Measurements from ENCODE around the gene LMAN1. TPM values are rescaled to one million over a fixed set of nuclear protein-coding genes. Genes with fewer than 3 reads are reported as not detected.

The LMAN1 gene
- total RNA-seq, 1 experiment from 2014 or later = 174 TPM

DNA sequence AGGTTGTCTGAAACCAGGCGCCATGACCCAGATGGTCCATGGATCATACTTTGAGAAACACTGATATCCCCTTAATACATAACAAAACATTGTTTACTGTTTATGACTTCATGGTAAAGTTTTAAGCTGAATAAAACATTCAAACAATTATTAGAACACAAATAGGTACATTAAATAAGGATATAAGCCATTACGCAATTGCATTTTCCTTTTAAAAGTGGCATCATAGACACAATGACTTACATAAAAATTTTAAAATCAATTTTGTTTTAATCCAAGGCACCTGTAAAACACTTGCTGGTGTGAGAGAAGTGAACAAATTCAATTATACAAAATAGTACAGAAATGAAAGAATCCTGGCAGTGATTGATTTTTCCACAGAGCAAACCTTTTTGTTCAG lies 30.4 kb downstream of the LMAN1 start:
- intact Hi-C loops (cut with micrococcal nuclease; ENCODE audit: unreplicated experiment) = no loop called here
- no peaks in the 10 kb centered on the region for H3K4me1 Mint-ChIP-seq (ENCODE audit: low read depth, unreplicated experiment)
- TF ChIP-seq, protein P1, sequence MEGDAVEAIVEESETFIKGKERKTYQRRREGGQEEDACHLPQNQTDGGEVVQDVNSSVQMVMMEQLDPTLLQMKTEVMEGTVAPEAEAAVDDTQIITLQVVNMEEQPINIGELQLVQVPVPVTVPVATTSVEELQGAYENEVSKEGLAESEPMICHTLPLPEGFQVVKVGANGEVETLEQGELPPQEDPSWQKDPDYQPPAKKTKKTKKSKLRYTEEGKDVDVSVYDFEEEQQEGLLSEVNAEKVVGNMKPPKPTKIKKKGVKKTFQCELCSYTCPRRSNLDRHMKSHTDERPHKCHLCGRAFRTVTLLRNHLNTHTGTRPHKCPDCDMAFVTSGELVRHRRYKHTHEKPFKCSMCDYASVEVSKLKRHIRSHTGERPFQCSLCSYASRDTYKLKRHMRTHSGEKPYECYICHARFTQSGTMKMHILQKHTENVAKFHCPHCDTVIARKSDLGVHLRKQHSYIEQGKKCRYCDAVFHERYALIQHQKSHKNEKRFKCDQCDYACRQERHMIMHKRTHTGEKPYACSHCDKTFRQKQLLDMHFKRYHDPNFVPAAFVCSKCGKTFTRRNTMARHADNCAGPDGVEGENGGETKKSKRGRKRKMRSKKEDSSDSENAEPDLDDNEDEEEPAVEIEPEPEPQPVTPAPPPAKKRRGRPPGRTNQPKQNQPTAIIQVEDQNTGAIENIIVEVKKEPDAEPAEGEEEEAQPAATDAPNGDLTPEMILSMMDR (IDR thresholded peaks at IDR 0.05; ENCODE audit: unreplicated experiment) = no peak
- DNase-seq = no peak
- no peaks in the 10 kb centered on the region for H3K27me3 Mint-ChIP-seq (ENCODE audit: unreplicated experiment)
- H3K4me3 Mint-ChIP-seq (ENCODE audit: low read depth, unreplicated experiment) = no peak overlapping the region
- CTCF ChIA-PET = interaction anchor here (1.1 kb wide), 1 partner anchor 31 kb away, joined by 3 read pairs; no protein-coding TSS in a partner anchor
- no peak overlapping the region for H3K27ac Mint-ChIP-seq (ENCODE audit: unreplicated experiment)
- peaks cover 36% of the 10 kb centered on the region for H3K36me3 Mint-ChIP-seq (ENCODE audit: insufficient read depth, unreplicated experiment)
- BruUV-seq (replicated peaks) = no TSS peak
- no peaks in the 10 kb centered on the region for H3K9me3 Mint-ChIP-seq (ENCODE audit: low read depth, unreplicated experiment)

DNA sequence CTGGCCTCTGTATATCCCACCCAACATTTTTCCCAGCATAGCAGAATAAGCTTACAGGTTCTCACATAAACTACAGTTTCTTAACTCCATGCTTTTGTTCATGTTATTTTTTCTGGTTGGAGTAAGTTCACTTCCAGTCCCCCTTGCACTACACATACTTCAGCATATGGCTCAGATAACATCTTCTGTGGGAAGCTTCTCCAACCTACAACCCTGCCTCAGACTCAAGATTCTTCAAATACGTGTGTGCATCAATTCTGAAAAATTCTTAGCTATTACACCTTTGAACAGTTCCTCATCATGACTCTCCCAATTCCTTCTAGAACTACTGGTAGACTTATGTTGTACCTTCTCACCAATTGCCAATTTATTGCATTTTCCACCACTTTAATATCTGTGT lies 33.1 kb downstream of the LMAN1 start:
- no peaks in the 10 kb centered on the region for H3K4me1 Mint-ChIP-seq (ENCODE audit: low read depth, unreplicated experiment)
- H3K27me3 Mint-ChIP-seq (ENCODE audit: unreplicated experiment) = no peaks in the 10 kb centered on the region
- peaks cover 21% of the 10 kb centered on the region for H3K36me3 Mint-ChIP-seq (ENCODE audit: insufficient read depth, unreplicated experiment)
- TF ChIP-seq, protein P1 (IDR thresholded peaks at IDR 0.05; ENCODE audit: unreplicated experiment) = no peak
- H3K4me3 Mint-ChIP-seq (ENCODE audit: low read depth, unreplicated experiment) = no peak overlapping the region
- BruUV-seq (replicated peaks) = no TSS peak
- intact Hi-C loops (cut with micrococcal nuclease; ENCODE audit: unreplicated experiment) = no loop called here
- H3K27ac Mint-ChIP-seq (ENCODE audit: unreplicated experiment) = peak overlapping the region; percentile 66
- CTCF ChIA-PET = interaction anchor here (1.0 to 1.4 kb wide), 2 partner anchors 18 to 77 kb away, joined by 3 to 5 read pairs; no protein-coding TSS in a partner anchor
- no peaks in the 10 kb centered on the region for H3K9me3 Mint-ChIP-seq (ENCODE audit: low read depth, unreplicated experiment)
- DNase-seq = no peak

DNA sequence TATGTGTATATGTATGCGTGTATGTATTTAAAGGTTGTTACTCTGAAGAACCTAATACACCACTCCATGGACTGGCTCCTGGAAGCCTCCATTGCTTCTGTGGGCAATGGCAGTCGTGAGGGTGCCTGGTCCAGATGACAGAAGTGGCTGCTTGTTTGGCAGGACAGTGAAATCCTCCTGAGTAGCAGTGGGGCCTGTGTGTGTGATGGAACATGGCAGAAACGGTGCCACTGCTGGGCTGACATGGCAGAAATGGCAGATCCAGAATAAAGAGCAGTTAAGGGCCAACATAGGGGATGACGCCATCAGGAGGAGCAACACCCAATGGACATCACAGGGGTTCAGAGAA lies 34.5 kb downstream of the LMAN1 start:
- H3K27ac Mint-ChIP-seq (ENCODE audit: unreplicated experiment) = peak overlapping the region; percentile 28
- DNase-seq = no peak
- peaks cover 21% of the 10 kb centered on the region for H3K36me3 Mint-ChIP-seq (ENCODE audit: insufficient read depth, unreplicated experiment)
- H3K9me3 Mint-ChIP-seq (ENCODE audit: low read depth, unreplicated experiment) = no peaks in the 10 kb centered on the region
- H3K4me3 Mint-ChIP-seq (ENCODE audit: low read depth, unreplicated experiment) = no peak overlapping the region
- CTCF ChIA-PET = no interaction called here
- TF ChIP-seq, protein P1 (IDR thresholded peaks at IDR 0.05; ENCODE audit: unreplicated experiment) = no peak
- H3K4me1 Mint-ChIP-seq (ENCODE audit: low read depth, unreplicated experiment) = no peaks in the 10 kb centered on the region
- H3K27me3 Mint-ChIP-seq (ENCODE audit: unreplicated experiment) = no peaks in the 10 kb centered on the region
- intact Hi-C loops (cut with micrococcal nuclease; ENCODE audit: unreplicated experiment) = no loop called here
- BruUV-seq (replicated peaks) = no TSS peak

DNA sequence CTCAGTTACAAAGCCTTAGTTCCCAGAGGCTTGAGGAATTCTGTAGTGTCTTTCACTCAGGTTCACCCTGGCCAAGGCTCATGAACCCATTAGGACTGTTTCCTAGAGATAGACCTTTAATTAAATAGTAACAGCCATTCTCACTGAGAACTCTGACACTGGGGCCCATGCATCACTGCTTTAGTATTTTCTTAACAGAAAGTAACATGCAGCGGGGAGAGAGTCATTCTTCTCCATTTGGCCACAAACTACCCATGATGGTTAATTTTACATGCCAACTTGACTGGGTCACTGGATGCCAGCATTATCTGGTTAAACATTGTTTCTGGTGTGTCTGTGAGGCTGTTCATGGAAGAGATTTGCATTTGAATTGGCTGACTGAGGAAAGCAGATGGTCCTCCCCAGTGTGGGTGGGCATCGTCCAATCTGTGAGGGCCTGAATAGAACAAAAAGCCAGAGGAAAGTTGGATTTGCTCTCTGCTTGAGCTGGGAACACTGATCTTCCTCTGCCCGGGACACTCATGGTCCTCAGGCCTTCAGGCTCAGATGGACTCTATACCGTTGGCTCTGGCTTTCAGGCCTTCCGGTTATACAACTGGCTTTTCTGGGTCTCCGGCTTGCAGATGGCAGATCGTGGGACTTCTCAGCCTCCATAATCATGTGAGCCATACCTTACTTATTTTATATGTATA lies 35.0 kb downstream of the LMAN1 start:
- Mint-ChIP-seq H3K36me3 (ENCODE audit: insufficient read depth, unreplicated experiment) (peaks cover 21% of the 10 kb centered on the region), H3K9me3 (ENCODE audit: low read depth, unreplicated experiment) (no peaks in the 10 kb centered on the region), H3K4me3 (ENCODE audit: low read depth, unreplicated experiment) (no peak overlapping the region), H3K4me1 (ENCODE audit: low read depth, unreplicated experiment) (no peaks in the 10 kb centered on the region), H3K27me3 (ENCODE audit: unreplicated experiment) (no peaks in the 10 kb centered on the region), H3K27ac (ENCODE audit: unreplicated experiment) (peak overlapping the region; percentile 28)
- no peak for DNase-seq
- CTCF ChIA-PET = no interaction called here
- intact Hi-C loops (cut with micrococcal nuclease; ENCODE audit: unreplicated experiment) = no loop called here
- BruUV-seq (replicated peaks) = no TSS peak
- TF ChIP-seq, protein P1 (IDR thresholded peaks at IDR 0.05; ENCODE audit: unreplicated experiment) = no peak
